ENCODE data around the gene AIF1L.
"Not testable (repeated sequence)": the region's sequence is repeated elsewhere in the genome, so short reads cannot be mapped to it uniquely, and the experiment has no call there.

AIF1L gene

DNA sequence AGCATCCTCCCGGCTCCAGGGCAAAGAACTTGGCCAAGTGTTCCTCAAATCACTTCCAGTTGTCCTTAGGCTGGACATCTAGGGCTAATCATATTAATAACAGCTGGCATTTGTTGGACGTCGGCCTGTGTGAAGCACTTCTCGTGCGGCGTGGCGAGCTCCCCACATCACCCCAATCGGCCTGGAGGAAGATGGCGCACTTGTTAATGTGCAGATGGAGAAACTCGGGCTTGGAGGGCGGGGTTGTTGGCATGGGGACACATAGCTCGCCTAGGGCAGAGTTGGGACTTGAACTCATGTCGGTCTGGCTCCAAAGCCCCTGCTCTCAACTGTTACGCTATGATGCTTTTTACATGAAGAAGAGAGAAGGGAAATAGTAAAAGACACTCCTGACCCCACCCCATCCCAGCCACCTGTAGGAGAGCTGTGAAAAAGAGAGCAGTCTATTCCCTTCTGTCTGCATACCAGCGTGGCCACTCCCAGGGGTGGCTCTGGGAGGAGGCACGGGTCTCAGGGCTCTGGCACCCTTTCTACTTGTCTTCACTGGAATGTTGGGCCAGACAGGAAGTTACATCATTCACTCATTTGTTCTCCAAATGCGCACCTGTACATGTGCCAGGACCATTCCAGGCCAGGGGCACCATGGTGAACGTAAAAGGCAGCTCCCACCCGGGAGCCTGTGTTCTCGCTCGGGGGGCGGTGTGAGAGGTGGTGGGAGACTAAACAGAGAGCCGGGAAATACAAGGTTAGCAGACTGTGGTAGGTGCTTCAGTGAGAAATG, 16.2 kb downstream of the AIF1L start:
- Histone ChIP-seq H3K4me3 (ENCODE audit: low read length) (no peak overlapping the region), H3K4me1 (ENCODE audit: control insufficient read depth, insufficient read depth, low read length) (no peaks in the 10 kb centered on the region), H3K27me3 (ENCODE audit: control insufficient read depth, insufficient read depth, low read length) (no peaks in the 10 kb centered on the region), H3K9me3 (ENCODE audit: control insufficient read depth, insufficient read depth, low read length) (no peaks in the 10 kb centered on the region), H3K36me3 (ENCODE audit: control insufficient read depth, insufficient read depth, low read length) (peaks cover 15% of the 10 kb centered on the region), H3K27ac (ENCODE audit: low read length) (no peak overlapping the region)
- no peak for DNase-seq (ENCODE audit: low read depth, low spot score)
- WGBS (ENCODE audit: insufficient coverage, insufficient read length): no CpG with 5 or more reads among the region's 23 CpGs

DNA sequence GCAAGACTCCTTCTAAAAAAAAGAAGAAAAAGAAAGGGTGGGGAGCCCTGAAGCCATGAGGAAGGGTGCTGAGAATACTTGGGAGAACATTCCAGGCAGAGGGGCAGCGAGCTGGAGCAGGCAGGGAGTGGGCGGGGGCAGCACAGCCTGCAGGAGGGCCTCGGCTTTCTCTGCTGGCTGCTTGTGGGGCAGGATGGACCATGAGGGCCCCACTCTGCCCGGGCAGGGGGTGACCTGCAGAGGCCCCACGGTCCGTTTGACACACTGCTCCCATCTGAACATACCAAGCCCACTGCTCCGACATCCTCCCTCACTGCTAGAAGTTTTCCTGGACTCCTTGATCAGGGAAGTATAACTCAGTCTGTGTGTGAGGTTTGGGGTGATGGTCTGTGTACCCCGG, 17.3 kb downstream of the AIF1L start:
- WGBS (ENCODE audit: insufficient coverage, insufficient read length): no CpG with 5 or more reads among the region's 8 CpGs
- H3K27ac ChIP-seq (ENCODE audit: low read length): no peak overlapping the region
- H3K4me1 ChIP-seq (ENCODE audit: control insufficient read depth, insufficient read depth, low read length): no peaks in the 10 kb centered on the region
- H3K4me3 ChIP-seq (ENCODE audit: low read length): no peak overlapping the region
- H3K36me3 ChIP-seq (ENCODE audit: control insufficient read depth, insufficient read depth, low read length): peaks cover 14% of the 10 kb centered on the region
- H3K27me3 ChIP-seq (ENCODE audit: control insufficient read depth, insufficient read depth, low read length): no peaks in the 10 kb centered on the region
- H3K9me3 ChIP-seq (ENCODE audit: control insufficient read depth, insufficient read depth, low read length): no peaks in the 10 kb centered on the region
- no peak for DNase-seq (ENCODE audit: low read depth, low spot score)

DNA sequence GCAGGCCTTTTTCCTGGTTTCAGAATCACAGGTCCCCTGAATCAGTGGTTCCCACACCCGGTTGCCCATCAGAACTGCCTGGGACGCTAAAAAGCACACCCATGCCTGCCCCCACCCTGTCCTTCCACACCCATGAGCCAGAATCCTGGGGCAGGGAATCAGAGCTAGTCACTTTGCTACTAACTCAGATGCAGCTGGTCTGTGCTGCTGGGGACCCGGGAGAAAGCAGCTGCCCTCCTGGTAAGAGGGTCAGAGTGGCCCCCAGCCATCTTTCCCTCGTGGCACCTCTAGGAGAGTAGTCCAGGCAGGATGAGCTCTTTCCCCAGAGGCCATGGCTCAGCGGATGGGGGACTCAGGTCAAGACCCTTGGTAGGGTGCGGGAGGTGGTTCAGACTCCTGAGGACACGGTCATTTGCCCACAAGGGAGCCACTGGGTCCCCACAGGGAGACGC, 17.8 kb downstream of the AIF1L start:
- Histone ChIP-seq H3K27me3 (ENCODE audit: control insufficient read depth, insufficient read depth, low read length) (no peaks in the 10 kb centered on the region), H3K36me3 (ENCODE audit: control insufficient read depth, insufficient read depth, low read length) (peaks cover 14% of the 10 kb centered on the region), H3K27ac (ENCODE audit: low read length) (no peak overlapping the region), H3K4me1 (ENCODE audit: control insufficient read depth, insufficient read depth, low read length) (no peaks in the 10 kb centered on the region), H3K9me3 (ENCODE audit: control insufficient read depth, insufficient read depth, low read length) (no peaks in the 10 kb centered on the region), H3K4me3 (ENCODE audit: low read length) (no peak overlapping the region)
- no peak for DNase-seq (ENCODE audit: low read depth, low spot score)
- WGBS (ENCODE audit: insufficient coverage, insufficient read length): no CpG with 5 or more reads among the region's 8 CpGs

DNA sequence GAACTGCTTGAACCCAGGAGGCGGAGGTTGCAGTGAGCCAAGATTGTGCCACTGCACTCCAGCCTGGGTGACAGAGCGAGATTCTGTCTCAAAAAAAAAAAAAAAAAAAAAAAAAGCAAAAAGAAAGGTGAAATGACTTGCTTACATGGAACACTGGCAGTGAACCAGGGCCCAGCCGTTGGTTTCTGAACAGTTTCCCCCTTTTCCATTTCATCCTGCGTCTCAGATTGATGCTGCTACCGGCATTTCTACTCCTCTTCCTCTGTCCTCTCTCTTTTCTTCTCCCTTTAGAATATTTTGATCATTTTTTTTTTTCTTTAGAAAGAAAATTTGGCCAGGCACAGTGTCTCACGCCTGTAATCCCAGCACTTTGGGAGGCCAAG, 19.0 kb downstream of the AIF1L start:
- no CpG with 5 or more reads among the region's 6 CpGs for WGBS (ENCODE audit: insufficient coverage, insufficient read length)
- not testable (repeated sequence) for DNase-seq (ENCODE audit: low read depth, low spot score); H3K9me3 ChIP-seq (ENCODE audit: control insufficient read depth, insufficient read depth, low read length); H3K4me1 ChIP-seq (ENCODE audit: control insufficient read depth, insufficient read depth, low read length); H3K27me3 ChIP-seq (ENCODE audit: control insufficient read depth, insufficient read depth, low read length); H3K4me3 ChIP-seq (ENCODE audit: low read length); H3K27ac ChIP-seq (ENCODE audit: low read length)
- peaks cover 21% of the 10 kb centered on the region for H3K36me3 ChIP-seq (ENCODE audit: control insufficient read depth, insufficient read depth, low read length)

DNA sequence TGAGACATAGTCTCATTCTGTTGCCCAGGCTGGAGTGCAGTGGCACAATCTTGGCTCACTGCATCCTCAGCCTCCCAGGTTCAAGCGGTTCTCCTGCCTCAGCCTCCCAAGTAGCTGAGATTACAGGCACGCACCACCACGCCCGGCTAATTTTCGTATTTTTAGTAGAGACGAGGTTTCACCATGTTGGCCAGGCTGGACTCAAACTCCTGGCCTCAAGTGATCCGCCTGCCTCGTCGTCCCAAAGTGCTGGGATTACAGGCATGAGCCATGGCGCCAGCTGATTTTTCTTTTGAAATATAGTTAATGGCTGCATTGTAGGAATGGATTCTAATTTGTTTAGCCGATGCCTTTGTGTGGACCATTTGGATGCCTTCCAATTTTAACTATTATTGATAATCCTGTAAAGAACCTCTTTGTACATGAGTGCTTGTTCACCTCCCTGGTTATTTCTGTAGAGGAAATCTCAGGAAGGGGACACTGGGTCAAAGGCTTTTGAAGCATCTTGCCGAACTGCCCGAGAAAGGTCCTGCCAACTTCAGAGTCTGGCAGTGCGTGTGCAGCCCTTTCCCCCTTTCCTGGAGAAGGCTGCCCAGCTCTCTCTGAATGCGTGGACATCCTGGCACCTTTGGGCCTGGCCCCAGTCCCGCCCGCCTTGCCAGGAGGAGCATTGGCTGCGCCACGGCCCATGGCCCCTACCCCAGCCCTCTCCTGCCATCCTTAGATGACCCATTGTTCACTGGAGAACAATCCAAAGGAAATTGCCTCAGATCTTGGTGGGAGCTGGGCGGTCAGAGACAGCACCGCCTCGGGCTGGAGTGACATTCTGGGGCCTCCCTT, 20.2 kb downstream of the AIF1L start:
- H3K4me1 ChIP-seq (ENCODE audit: control insufficient read depth, insufficient read depth, low read length): no peaks in the 10 kb centered on the region
- no peak overlapping the region for H3K27ac ChIP-seq (ENCODE audit: low read length)
- no peak for DNase-seq (ENCODE audit: low read depth, low spot score)
- H3K36me3 ChIP-seq (ENCODE audit: control insufficient read depth, insufficient read depth, low read length): peaks cover 28% of the 10 kb centered on the region
- no peaks in the 10 kb centered on the region for H3K9me3 ChIP-seq (ENCODE audit: control insufficient read depth, insufficient read depth, low read length)
- H3K27me3 ChIP-seq (ENCODE audit: control insufficient read depth, insufficient read depth, low read length): no peaks in the 10 kb centered on the region
- no CpG with 5 or more reads among the region's 22 CpGs for WGBS (ENCODE audit: insufficient coverage, insufficient read length)
- no peak overlapping the region for H3K4me3 ChIP-seq (ENCODE audit: low read length)

DNA sequence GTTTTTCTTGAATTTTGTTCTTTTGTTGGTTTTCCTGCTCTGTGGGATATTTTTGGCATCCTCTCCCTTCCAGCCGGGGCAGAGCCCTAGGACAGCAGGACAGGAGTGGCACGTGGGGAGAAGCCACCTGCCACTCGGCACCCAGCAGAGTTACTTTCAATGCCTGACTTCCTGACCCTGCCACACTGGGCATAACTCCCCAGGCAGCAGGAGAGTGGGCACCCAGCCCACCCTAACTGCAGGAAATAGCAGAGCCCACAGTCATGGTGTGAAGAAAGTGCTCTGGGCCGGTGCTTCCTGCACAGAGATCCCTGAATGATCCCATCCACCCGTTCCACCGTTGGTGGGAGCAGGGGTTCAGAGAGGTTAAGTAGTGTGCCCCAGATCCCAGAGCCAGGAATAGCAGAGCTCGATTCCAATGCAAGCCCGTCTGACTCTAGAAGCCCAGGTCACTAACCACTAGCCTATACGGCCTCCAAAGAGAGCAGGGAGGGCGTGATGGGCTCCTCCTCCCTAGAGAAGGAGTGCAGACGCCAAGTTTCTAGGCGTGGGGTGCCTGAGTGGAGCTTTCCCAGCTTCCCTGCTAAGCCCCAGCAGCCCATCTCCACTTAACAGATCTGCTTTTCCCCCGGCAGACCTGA, 20.9 kb downstream of the AIF1L start:
- no peaks in the 10 kb centered on the region for H3K9me3 ChIP-seq (ENCODE audit: control insufficient read depth, insufficient read depth, low read length)
- H3K27ac ChIP-seq (ENCODE audit: low read length): no peak overlapping the region
- H3K36me3 ChIP-seq (ENCODE audit: control insufficient read depth, insufficient read depth, low read length): peaks cover 26% of the 10 kb centered on the region
- WGBS (ENCODE audit: insufficient coverage, insufficient read length): no CpG with 5 or more reads among the region's 13 CpGs
- no peak for DNase-seq (ENCODE audit: low read depth, low spot score)
- H3K4me1 ChIP-seq (ENCODE audit: control insufficient read depth, insufficient read depth, low read length): no peaks in the 10 kb centered on the region
- H3K4me3 ChIP-seq (ENCODE audit: low read length): no peak overlapping the region
- no peaks in the 10 kb centered on the region for H3K27me3 ChIP-seq (ENCODE audit: control insufficient read depth, insufficient read depth, low read length)

DNA sequence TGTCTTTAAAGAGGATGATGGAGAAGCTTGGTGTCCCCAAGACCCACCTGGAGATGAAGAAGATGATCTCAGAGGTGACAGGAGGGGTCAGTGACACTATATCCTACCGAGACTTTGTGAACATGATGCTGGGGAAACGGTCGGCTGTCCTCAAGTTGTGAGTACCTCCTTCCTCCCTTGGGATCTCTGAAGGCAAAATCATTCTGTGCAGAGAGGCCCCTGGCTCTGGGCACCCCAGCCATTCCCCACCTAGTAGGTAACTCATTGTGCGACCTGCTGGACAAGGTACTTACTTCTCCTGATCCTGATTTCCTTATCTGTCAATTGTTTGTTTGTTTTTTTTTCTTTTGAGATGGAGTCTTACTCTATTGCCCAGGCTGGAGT, 21.4 kb downstream of the AIF1L start:
- H3K36me3 ChIP-seq (ENCODE audit: control insufficient read depth, insufficient read depth, low read length): peaks cover 23% of the 10 kb centered on the region
- no peaks in the 10 kb centered on the region for H3K9me3 ChIP-seq (ENCODE audit: control insufficient read depth, insufficient read depth, low read length)
- WGBS (ENCODE audit: insufficient coverage, insufficient read length): no CpG with 5 or more reads among the region's 4 CpGs
- no peak for DNase-seq (ENCODE audit: low read depth, low spot score)
- no peak overlapping the region for H3K4me3 ChIP-seq (ENCODE audit: low read length)
- H3K4me1 ChIP-seq (ENCODE audit: control insufficient read depth, insufficient read depth, low read length): no peaks in the 10 kb centered on the region
- H3K27ac ChIP-seq (ENCODE audit: low read length): no peak overlapping the region
- H3K27me3 ChIP-seq (ENCODE audit: control insufficient read depth, insufficient read depth, low read length): no peaks in the 10 kb centered on the region

DNA sequence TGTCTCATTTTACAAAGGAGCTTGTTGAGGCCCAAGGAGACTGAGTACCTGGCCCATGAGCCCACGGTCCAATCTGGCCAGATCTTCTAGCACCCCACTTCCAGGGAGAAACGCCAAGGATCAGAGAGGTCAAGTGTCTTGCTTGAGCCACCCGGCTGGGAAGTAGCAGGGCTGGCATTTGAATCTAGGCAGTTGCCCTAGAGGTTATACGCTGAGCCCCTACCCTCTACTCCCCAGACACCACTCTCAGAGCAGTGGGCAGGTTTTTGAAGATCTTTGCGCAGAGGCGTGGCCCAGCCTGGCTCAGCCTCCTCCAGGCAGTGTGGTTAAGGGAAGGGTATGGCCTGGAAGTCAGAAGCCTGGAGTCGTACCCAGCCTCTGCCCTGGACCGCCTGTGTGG, 23.3 kb downstream of the AIF1L start:
- no peak for DNase-seq (ENCODE audit: low read depth, low spot score)
- Histone ChIP-seq H3K27ac (ENCODE audit: low read length) (no peak overlapping the region), H3K4me1 (ENCODE audit: control insufficient read depth, insufficient read depth, low read length) (no peaks in the 10 kb centered on the region), H3K4me3 (ENCODE audit: low read length) (no peak overlapping the region), H3K27me3 (ENCODE audit: control insufficient read depth, insufficient read depth, low read length) (no peaks in the 10 kb centered on the region), H3K36me3 (ENCODE audit: control insufficient read depth, insufficient read depth, low read length) (peaks cover 22% of the 10 kb centered on the region), H3K9me3 (ENCODE audit: control insufficient read depth, insufficient read depth, low read length) (no peaks in the 10 kb centered on the region)
- WGBS (ENCODE audit: insufficient coverage, insufficient read length): no CpG with 5 or more reads among the region's 8 CpGs

DNA sequence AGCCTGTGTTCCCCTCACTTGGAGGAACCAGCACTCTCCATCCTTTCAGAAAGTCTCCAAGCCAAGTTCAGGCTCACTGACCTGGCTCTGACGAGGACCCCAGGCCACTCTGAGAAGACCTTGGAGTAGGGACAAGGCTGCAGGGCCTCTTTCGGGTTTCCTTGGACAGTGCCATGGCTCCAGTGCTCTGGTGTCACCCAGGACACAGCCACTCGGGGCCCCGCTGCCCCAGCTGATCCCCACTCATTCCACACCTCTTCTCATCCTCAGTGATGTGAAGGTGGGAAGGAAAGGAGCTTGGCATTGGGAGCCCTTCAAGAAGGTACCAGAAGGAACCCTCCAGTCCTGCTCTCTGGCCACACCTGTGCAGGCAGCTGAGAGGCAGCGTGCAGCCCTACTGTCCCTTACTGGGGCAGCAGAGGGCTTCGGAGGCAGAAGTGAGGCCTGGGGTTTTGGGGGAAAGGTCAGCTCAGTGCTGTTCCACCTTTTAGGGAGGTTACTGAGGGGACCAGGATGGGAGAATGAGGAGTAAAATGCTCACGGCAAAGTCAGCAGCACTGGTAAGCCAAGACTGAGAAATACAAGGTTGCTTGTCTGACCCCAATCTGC, 24.4 kb downstream of the AIF1L start:
- no peaks in the 10 kb centered on the region for H3K27me3 ChIP-seq (ENCODE audit: control insufficient read depth, insufficient read depth, low read length)
- H3K36me3 ChIP-seq (ENCODE audit: control insufficient read depth, insufficient read depth, low read length): peaks cover 20% of the 10 kb centered on the region
- H3K4me1 ChIP-seq (ENCODE audit: control insufficient read depth, insufficient read depth, low read length): no peaks in the 10 kb centered on the region
- H3K27ac ChIP-seq (ENCODE audit: low read length): no peak overlapping the region
- H3K9me3 ChIP-seq (ENCODE audit: control insufficient read depth, insufficient read depth, low read length): no peaks in the 10 kb centered on the region
- no peak overlapping the region for H3K4me3 ChIP-seq (ENCODE audit: low read length)
- WGBS (ENCODE audit: insufficient coverage, insufficient read length): no CpG with 5 or more reads among the region's 7 CpGs
- DNase-seq (ENCODE audit: low read depth, low spot score): no peak

DNA sequence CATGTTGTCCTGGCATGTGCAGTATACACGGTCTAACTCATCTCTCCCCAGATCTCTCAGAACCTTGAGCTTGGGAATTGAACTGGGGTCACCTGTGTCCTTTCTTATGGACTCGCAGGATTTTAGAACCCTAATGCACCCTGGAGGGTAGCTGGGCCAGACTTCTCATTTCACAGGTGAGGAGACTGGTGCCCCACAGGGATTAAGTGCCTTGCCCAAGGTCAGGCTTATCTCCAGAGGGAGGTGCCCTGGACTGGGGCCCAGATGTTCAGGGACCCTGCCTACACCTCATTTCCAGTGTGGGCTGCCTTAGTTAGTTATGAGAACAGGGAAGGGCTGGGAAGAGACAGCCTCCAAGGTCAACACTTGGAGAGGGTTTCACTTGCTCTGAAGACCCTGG, 25.0 kb downstream of the AIF1L start:
- no peak for DNase-seq (ENCODE audit: low read depth, low spot score)
- Histone ChIP-seq H3K9me3 (ENCODE audit: control insufficient read depth, insufficient read depth, low read length) (no peaks in the 10 kb centered on the region), H3K27ac (ENCODE audit: low read length) (no peak overlapping the region), H3K4me1 (ENCODE audit: control insufficient read depth, insufficient read depth, low read length) (no peaks in the 10 kb centered on the region), H3K36me3 (ENCODE audit: control insufficient read depth, insufficient read depth, low read length) (peaks cover 20% of the 10 kb centered on the region), H3K4me3 (ENCODE audit: low read length) (no peak overlapping the region), H3K27me3 (ENCODE audit: control insufficient read depth, insufficient read depth, low read length) (no peaks in the 10 kb centered on the region)
- WGBS (ENCODE audit: insufficient coverage, insufficient read length): no CpG with 5 or more reads among the region's 2 CpGs
